ENCODE measurements around the gene GPR143.

GPR143 gene

DNA sequence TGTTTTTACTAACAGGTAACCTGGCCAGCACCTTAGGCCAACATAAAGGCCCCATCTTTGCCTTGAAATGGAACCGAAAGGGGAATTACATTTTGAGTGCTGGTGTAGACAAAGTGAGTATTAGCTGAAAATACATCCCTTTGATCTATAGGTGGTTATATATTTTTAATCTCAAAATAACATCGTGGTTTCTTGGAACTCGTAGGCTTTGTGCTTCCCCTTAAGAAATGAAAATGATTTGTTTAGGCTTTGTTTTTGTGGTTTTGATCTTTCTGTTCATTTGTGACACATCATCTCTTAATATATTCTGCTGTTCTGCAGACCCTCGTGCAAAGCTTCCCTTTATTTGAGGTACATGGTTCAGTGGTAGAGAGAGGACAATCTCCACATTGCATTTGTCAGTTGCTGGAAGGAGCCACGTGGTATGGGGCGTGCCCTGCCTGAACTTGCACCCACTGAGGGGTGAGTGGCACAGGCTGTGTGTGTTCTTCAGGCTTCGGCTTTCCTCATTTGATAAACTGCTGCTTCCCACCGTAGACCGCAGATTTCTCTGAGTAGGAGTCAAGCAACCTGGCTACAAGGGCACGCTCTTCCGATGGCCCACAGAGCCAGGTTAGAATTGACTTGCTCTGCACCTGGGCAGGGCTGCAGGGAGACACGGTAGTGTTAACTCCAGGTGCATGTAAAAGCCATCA is 72.2 kb downstream of the GPR143 start:
- Histone ChIP-seq H3K4me3 (ENCODE audit: insufficient read depth, low read depth, low read length) (no peak overlapping the region), H3K36me3 (ENCODE audit: control insufficient read depth, insufficient read depth, low read length) (peaks cover 11% of the 10 kb centered on the region), H3K4me1 (ENCODE audit: control insufficient read depth, insufficient read depth, low read length) (no peaks in the 10 kb centered on the region), H3K27ac (ENCODE audit: insufficient read depth, low read depth, low read length, poor library complexity, severe bottlenecking) (no peak overlapping the region), H3K27me3 (ENCODE audit: control insufficient read depth, insufficient read depth, low read length, poor library complexity, severe bottlenecking) (no peaks in the 10 kb centered on the region), H3K9me3 (ENCODE audit: control insufficient read depth, low read length) (no peaks in the 10 kb centered on the region)
- 95 to 97% methylated on average over 9 to 10 of the region's 12 CpGs for WGBS, 2 experiments

DNA sequence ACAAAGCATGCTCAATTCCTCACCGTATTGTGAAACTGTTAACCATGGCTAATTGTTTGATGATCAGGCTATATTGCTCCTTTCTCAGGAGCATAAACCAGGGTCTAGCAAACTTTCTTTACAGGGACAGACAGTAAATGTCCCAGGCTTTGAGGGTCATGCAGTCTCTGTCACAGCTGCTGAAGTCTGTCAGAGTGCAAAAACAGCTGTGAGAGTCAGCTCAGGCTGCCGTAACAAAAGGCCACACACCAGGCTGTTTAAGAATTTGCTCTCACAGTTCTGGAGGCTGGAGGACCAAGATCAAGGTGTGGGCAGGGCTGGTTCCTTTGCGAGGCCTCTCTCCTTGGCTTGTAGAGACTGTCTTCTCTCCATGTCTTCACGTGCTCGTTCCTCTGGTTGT is 75.6 kb downstream of the GPR143 start:
- 96% methylated on average over 5 of the region's 5 CpGs for WGBS, 2 experiments
- Histone ChIP-seq H3K36me3 (ENCODE audit: control insufficient read depth, insufficient read depth, low read length) (peaks cover 12% of the 10 kb centered on the region), H3K27me3 (ENCODE audit: control insufficient read depth, insufficient read depth, low read length, poor library complexity, severe bottlenecking) (no peaks in the 10 kb centered on the region), H3K9me3 (ENCODE audit: control insufficient read depth, low read length) (no peaks in the 10 kb centered on the region), H3K4me3 (ENCODE audit: insufficient read depth, low read depth, low read length) (no peak overlapping the region), H3K27ac (ENCODE audit: insufficient read depth, low read depth, low read length, poor library complexity, severe bottlenecking) (no peak overlapping the region), H3K4me1 (ENCODE audit: control insufficient read depth, insufficient read depth, low read length) (no peaks in the 10 kb centered on the region)

DNA sequence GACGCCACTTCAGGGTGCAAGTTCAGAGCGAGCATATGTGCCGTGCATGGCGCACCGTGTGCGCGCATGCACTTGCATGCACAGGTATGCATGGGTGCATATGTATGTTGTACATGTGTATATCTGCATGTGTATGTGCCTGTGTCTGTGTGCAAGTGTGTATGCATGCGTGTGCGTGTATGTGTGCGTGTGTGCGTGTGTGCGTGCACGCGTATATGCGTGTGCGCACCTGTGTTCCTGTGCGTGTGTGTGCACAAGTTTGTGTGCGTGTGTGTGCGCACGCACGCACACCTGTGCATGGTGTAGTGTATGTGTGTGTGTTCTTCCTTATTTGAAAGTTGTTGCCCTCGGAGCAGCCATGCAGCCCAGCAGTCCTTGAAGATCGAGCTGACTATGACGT is 76.8 kb downstream of the GPR143 start:
- Histone ChIP-seq H3K27me3 (ENCODE audit: control insufficient read depth, insufficient read depth, low read length, poor library complexity, severe bottlenecking) (no peaks in the 10 kb centered on the region), H3K36me3 (ENCODE audit: control insufficient read depth, insufficient read depth, low read length) (peaks cover 11% of the 10 kb centered on the region), H3K4me1 (ENCODE audit: control insufficient read depth, insufficient read depth, low read length) (no peaks in the 10 kb centered on the region), H3K9me3 (ENCODE audit: control insufficient read depth, low read length) (no peaks in the 10 kb centered on the region), H3K4me3 (ENCODE audit: insufficient read depth, low read depth, low read length) (no peak overlapping the region), H3K27ac (ENCODE audit: insufficient read depth, low read depth, low read length, poor library complexity, severe bottlenecking) (no peak overlapping the region)
- WGBS, 2 experiments = 96 to 97% methylated on average over 24 of the region's 24 CpGs

DNA sequence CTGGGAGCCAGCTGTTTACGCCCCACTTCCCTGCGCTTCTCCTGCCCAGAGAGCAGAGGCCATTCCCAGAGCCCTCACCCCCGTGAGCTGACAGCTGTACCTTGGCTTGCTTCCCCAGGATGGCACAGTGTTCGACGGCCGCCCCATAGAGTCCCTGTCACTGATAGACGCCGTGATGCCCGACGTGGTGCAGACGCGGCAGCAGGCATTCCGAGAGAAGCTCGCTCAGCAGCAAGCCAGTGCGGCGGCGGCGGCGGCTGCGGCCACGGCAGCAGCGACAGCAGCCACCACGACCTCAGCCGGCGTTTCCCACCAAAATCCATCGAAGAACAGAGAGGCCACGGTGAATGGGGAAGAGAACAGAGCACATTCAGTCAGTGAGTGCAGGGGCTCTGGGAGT is 77.7 kb downstream of the GPR143 start:
- Histone ChIP-seq H3K9me3 (ENCODE audit: control insufficient read depth, low read length) (no peaks in the 10 kb centered on the region), H3K27ac (ENCODE audit: insufficient read depth, low read depth, low read length, poor library complexity, severe bottlenecking) (no peak overlapping the region), H3K4me3 (ENCODE audit: insufficient read depth, low read depth, low read length) (no peak overlapping the region), H3K27me3 (ENCODE audit: control insufficient read depth, insufficient read depth, low read length, poor library complexity, severe bottlenecking) (no peaks in the 10 kb centered on the region), H3K36me3 (ENCODE audit: control insufficient read depth, insufficient read depth, low read length) (peaks cover 6% of the 10 kb centered on the region), H3K4me1 (ENCODE audit: control insufficient read depth, insufficient read depth, low read length) (no peaks in the 10 kb centered on the region)
- WGBS, 2 experiments = 96 to 98% methylated on average over 27 of the region's 27 CpGs

DNA sequence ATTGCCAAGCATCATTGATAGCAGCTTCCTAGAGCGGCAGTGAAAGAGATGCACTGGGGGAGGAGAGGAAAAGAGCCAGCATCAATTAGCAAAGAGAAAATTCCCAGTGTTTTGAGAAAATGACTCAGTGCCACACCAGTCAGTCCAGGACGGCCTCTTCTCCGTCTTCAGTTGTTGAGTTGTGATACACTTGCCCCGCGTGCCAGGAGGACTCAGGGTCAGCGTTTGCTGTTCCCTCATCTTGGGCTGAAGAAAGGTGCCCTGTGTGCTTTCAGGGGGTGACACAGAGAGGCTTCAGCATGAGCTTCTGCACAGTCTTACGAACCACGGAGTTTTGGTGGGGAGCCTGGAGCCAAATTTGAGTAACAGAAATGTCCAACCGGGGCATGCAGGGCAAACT is 82.3 kb downstream of the GPR143 start:
- Histone ChIP-seq H3K4me1 (ENCODE audit: control insufficient read depth, insufficient read depth, low read length) (no peaks in the 10 kb centered on the region), H3K9me3 (ENCODE audit: control insufficient read depth, low read length) (no peaks in the 10 kb centered on the region), H3K27me3 (ENCODE audit: control insufficient read depth, insufficient read depth, low read length, poor library complexity, severe bottlenecking) (no peaks in the 10 kb centered on the region), H3K36me3 (ENCODE audit: control insufficient read depth, insufficient read depth, low read length) (no peaks in the 10 kb centered on the region), H3K4me3 (ENCODE audit: insufficient read depth, low read depth, low read length) (no peak overlapping the region), H3K27ac (ENCODE audit: insufficient read depth, low read depth, low read length, poor library complexity, severe bottlenecking) (no peak overlapping the region)
- WGBS, 2 experiments = 92 to 95% methylated on average over 9 of the region's 9 CpGs

DNA sequence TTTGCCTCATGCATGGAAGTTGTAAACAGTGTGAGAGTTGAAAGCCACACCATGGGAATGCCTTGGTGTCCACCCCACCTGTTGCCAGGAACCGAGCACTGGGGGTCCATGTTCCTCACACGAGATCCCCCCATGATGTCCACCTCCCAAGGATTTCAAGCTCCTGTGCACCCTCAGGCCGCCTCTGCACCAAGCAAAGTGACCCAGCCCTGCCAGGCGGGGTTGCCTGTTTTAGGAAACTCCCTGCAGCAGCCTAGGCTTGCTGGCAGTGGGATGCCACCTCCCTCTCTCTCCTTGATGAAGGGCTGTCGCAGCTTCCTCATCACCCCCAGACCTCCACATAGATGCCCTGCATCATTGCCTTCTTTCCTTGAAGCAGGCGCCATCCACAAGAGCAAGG is 82.8 kb downstream of the GPR143 start:
- Histone ChIP-seq H3K36me3 (ENCODE audit: control insufficient read depth, insufficient read depth, low read length) (no peaks in the 10 kb centered on the region), H3K4me3 (ENCODE audit: insufficient read depth, low read depth, low read length) (no peak overlapping the region), H3K27ac (ENCODE audit: insufficient read depth, low read depth, low read length, poor library complexity, severe bottlenecking) (no peak overlapping the region), H3K9me3 (ENCODE audit: control insufficient read depth, low read length) (no peaks in the 10 kb centered on the region), H3K4me1 (ENCODE audit: control insufficient read depth, insufficient read depth, low read length) (no peaks in the 10 kb centered on the region), H3K27me3 (ENCODE audit: control insufficient read depth, insufficient read depth, low read length, poor library complexity, severe bottlenecking) (no peaks in the 10 kb centered on the region)
- WGBS, 2 experiments = 91 to 92% methylated on average over 6 of the region's 6 CpGs

DNA sequence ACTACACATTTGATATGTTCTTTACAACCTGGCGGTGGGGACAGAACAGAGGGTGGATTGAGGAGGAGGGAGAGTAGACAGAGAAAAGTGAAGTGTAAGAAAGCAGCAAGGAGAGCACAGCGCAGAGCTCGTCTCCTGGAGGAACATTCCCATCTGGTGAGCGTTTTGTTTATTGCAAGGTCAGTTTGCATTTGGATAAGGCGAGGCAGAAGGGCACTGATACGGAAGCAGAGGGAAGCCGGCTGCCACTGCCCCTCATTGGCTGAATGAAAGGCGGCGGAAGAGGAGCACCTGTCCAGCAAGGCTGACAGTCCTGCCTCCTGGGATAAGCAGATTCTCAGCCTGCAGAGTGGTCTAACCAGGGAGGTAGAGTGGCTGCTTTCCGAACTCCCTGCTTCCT is 83.2 kb downstream of the GPR143 start:
- no peaks in the 10 kb centered on the region for H3K4me1 ChIP-seq (ENCODE audit: control insufficient read depth, insufficient read depth, low read length)
- H3K9me3 ChIP-seq (ENCODE audit: control insufficient read depth, low read length) = no peaks in the 10 kb centered on the region
- no peaks in the 10 kb centered on the region for H3K27me3 ChIP-seq (ENCODE audit: control insufficient read depth, insufficient read depth, low read length, poor library complexity, severe bottlenecking)
- H3K27ac ChIP-seq (ENCODE audit: insufficient read depth, low read depth, low read length, poor library complexity, severe bottlenecking) = no peak overlapping the region
- H3K4me3 ChIP-seq (ENCODE audit: insufficient read depth, low read depth, low read length) = no peak overlapping the region
- 73 to 78% methylated on average over 10 of the region's 10 CpGs for WGBS, 2 experiments
- no peaks in the 10 kb centered on the region for H3K36me3 ChIP-seq (ENCODE audit: control insufficient read depth, insufficient read depth, low read length)

DNA sequence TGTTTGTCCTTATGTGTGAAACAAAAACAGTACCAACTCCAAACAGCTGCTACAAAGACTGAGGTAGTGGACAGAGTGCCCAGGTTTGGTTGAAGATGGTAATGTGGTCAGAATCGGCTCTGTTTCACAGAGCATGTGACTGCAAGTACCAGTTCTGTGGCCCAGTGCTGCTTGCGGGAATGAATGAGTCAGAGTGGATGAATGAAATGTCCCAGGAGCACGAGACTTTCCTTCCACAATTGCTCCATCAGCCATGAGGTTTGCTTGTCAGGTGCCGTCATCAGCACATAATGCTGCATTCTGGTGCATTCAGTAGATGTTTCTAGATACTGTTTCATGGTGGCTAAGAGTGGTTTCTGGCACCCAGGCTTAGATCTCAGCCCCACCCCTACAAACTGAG is 84.2 kb downstream of the GPR143 start:
- no peaks in the 10 kb centered on the region for H3K4me1 ChIP-seq (ENCODE audit: control insufficient read depth, insufficient read depth, low read length)
- WGBS, 2 experiments = 83 to 95% methylated on average over 4 of the region's 4 CpGs
- H3K27me3 ChIP-seq (ENCODE audit: control insufficient read depth, insufficient read depth, low read length, poor library complexity, severe bottlenecking) = no peaks in the 10 kb centered on the region
- no peak overlapping the region for H3K27ac ChIP-seq (ENCODE audit: insufficient read depth, low read depth, low read length, poor library complexity, severe bottlenecking)
- H3K9me3 ChIP-seq (ENCODE audit: control insufficient read depth, low read length) = no peaks in the 10 kb centered on the region
- H3K36me3 ChIP-seq (ENCODE audit: control insufficient read depth, insufficient read depth, low read length) = no peaks in the 10 kb centered on the region
- H3K4me3 ChIP-seq (ENCODE audit: insufficient read depth, low read depth, low read length) = no peak overlapping the region

DNA sequence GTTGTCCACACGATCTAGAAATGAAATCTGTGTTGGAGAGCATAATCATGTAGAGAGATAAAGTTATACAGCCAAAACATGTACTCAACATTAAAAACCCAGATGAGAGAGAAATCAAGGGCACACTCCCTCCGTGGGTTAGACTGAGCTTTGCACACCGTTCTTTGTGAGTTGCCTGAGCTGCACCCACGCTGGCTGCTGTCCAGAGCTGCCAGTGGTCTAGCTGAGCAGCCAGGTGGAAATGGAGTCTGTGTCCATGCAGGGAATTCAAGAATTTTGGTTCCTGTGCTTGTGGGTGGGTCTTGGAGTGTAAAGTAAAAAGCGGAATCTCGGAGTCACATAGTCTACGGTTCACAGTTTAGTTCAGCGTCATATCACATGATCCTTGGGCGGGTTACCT is 84.6 kb downstream of the GPR143 start:
- no peak overlapping the region for H3K4me3 ChIP-seq (ENCODE audit: insufficient read depth, low read depth, low read length)
- no peaks in the 10 kb centered on the region for H3K36me3 ChIP-seq (ENCODE audit: control insufficient read depth, insufficient read depth, low read length)
- no peaks in the 10 kb centered on the region for H3K4me1 ChIP-seq (ENCODE audit: control insufficient read depth, insufficient read depth, low read length)
- H3K9me3 ChIP-seq (ENCODE audit: control insufficient read depth, low read length) = no peaks in the 10 kb centered on the region
- WGBS, 2 experiments = 92 to 98% methylated on average over 8 of the region's 9 CpGs
- no peak overlapping the region for H3K27ac ChIP-seq (ENCODE audit: insufficient read depth, low read depth, low read length, poor library complexity, severe bottlenecking)
- H3K27me3 ChIP-seq (ENCODE audit: control insufficient read depth, insufficient read depth, low read length, poor library complexity, severe bottlenecking) = no peaks in the 10 kb centered on the region

DNA sequence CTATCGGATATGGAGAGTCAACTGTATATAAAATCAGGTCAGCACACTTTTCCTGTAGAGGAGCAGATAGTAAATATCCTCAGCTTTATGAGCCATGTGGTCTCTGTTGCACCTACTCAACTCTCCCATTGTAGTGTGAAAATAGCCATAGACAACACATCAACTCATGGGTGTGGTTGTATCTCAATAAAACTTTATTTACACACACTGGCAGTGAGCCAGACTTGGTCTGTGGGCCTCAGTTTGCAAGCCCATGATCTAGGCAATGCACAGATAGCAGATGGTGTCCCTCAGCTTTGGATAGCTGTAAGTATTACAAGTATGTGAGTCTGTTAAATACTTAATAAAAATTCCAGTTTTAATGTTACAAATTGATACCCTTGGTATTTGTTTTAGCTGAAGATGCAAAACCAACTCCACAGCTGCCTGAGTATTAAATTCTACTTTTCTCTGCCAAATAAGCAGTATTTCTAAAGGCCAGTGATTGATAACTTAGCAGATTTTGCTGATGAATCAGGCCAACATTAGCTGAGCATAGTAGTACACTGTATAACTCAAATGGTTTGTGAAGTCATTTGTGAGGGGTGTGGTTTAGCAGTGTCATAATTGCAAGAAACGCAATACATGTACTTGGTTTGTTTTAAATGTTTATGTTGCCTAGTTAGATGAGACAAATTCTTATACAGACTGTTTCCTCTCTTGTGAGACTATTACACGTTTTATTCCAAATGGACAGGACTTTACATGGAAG is 87.3 kb downstream of the GPR143 start:
- H3K36me3 ChIP-seq (ENCODE audit: control insufficient read depth, insufficient read depth, low read length) = no peaks in the 10 kb centered on the region
- no peaks in the 10 kb centered on the region for H3K27me3 ChIP-seq (ENCODE audit: control insufficient read depth, insufficient read depth, low read length, poor library complexity, severe bottlenecking)
- no peak overlapping the region for H3K27ac ChIP-seq (ENCODE audit: insufficient read depth, low read depth, low read length, poor library complexity, severe bottlenecking)
- no peak overlapping the region for H3K4me3 ChIP-seq (ENCODE audit: insufficient read depth, low read depth, low read length)
- no peaks in the 10 kb centered on the region for H3K4me1 ChIP-seq (ENCODE audit: control insufficient read depth, insufficient read depth, low read length)
- H3K9me3 ChIP-seq (ENCODE audit: control insufficient read depth, low read length) = no peaks in the 10 kb centered on the region
- WGBS, 2 experiments = 94 to 100% methylated on average over 1 to 3 of the region's 3 CpGs
